ENCODE data around the gene STK11IP. TPM values are rescaled to one million over a fixed set of nuclear protein-coding genes. Genes with fewer than 3 reads are reported as not detected.

The STK11IP gene
- total and polyA plus RNA-seq, 2 of the 13 experiments (the other 11 are each of a cell fraction or from before 2014, with no cell fraction given), result 12.8 to 24.0 TPM

GRCh38 chr2:219553168-219553417 is 44.6 kb upstream of the STK11IP start (continued):
- TF ChIP-seq NFAT5 (CRISPR knock-in tag; IDR thresholded peaks at IDR 0.05) (0 out of 2 replicates have a peak, but pooled peaks have one; percentile 1), TGIF2 (CRISPR knock-in tag; IDR thresholded peaks at IDR 0.05) (0 out of 2 replicates have a peak, but pooled peaks have one; percentile 39), ZXDC (CRISPR knock-in tag; IDR thresholded peaks at IDR 0.05) (peak; percentile 81; the same call in 1 of the 2 replicates), AGO1 (IDR thresholded peaks at IDR 0.05; ENCODE audit: low read depth, low read length, poor library complexity, severe bottlenecking) (no peak)

All from HepG2 (cell line).